Stimulated activated CD4-positive, alpha-beta T cell treated with anti-CD3 and anti-CD28 coated beads, Interleukin-1b, Interleukin-23, amount 100 ng/mL, for 4 hours (primary cell): Measurements from ENCODE around the gene RELCH.

Experiments used
- DNase-seq, 2 donors: peaks; one replicate each; pipeline ENCODE4 v3.0.0-alpha.2; 2020; ENCODE audit warnings: low read depth in 2 of 2

RELCH gene

DNA sequence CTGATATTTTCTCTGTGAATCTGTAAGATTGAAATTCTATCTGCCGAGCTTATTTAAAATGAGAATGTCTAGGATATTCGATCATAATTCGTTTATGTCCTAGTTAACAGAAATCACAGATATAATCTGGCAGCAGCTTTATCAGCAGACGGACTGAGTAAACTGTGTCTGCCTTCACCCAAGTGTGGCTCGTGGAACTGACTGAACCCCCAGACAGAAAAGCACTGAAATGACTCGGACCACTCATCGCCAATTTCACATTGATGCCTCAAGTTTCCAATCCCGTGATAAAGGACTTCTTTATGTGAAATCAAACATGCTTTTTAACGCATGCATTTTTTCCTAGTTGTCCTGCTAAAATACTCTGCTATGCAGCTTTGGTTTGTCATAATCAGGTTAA, 153.9 kb downstream of the RELCH start:
- DNase-seq: no peak

DNA sequence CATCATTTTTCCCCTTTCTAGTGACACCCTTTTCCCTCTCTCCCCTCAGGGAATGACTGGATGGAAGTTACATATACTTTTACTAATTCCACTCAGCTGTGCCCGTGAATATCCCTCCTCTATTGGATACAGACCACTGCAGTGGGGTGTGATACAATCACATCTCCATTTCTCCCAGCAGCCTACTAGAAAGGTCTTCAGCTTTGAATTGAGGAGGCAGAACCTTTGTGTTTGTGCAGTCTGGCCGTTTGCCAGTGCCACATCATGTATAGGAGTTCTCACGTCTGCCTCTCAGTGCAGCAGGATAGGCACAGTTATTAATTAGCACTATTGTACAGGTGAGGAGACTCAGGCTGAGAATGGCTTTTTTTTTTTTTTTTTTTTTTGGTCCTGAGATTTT, 154.4 kb downstream of the RELCH start:
- no peak for DNase-seq

GRCh38 chr18:62342884-62343283, 155.8 kb downstream of the RELCH start:
- no peak for DNase-seq

- DNase-seq: no peak
These were observed 156.3 kb downstream of the RELCH start for GRCh38 chr18:62343316-62343715.

GRCh38 chr18:62345909-62346308, 158.9 kb downstream of the RELCH start:
- DNase-seq: no peak

- no peak for DNase-seq
These were observed 159.5 kb downstream of the RELCH start for GRCh38 chr18:62346333-62347088.

- DNase-seq: no peak
These were observed 160.0 kb downstream of the RELCH start for GRCh38 chr18:62347089-62347506.

GRCh38 chr18:62348474-62348873, 161.4 kb downstream of the RELCH start:
- no peak for DNase-seq

- no peak for DNase-seq
These were observed 166.1 kb downstream of the RELCH start for GRCh38 chr18:62353170-62353569.

DNA sequence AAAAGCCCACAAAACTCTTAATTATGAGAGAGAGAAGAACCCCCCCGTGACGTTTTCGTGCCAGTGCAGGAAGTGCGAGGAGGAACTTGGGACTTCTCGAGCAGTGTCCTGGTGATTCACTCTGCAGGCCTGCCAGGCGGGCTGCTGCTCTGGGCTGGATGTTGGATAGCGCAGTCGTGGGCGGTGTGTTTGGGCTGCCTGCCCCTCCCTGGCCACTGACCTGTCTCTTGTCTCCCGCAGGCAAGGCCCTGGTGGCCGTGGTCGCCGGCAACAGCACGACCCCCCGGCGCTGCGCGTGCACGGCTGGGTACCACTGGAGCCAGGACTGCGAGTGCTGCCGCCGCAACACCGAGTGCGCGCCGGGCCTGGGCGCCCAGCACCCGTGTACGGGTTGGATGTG, 167.1 kb downstream of the RELCH start:
- DNase-seq: no peak

- DNase-seq: no peak
These were observed 170.1 kb downstream of the RELCH start for GRCh38 chr18:62357079-62357719.
